Activated B cell treated with CpG ODN at 0.5 μM for 24 hours (primary cell): ENCODE measurements around the gene PRKCZ. TPM values are rescaled to one million over a fixed set of nuclear protein-coding genes. Genes with fewer than 3 reads are reported as not detected.

Experiments used
- ATAC-seq: fragments of 200-7000 bp; cut with Tn5 transposase; one replicate; pipeline ENCODE4 v1.10.0; 2021; ENCODE audit warnings: low read depth, mild to moderate bottlenecking, moderate library complexity
- CTCF ChIA-PET: fragments of 350-600 bp; sonication (Branson Sonifier 250); formaldehyde crosslinking; loops from one replicate; lab custom pipeline; 2021; ENCODE audit warnings: antibody characterized with exemption; lab: Charles Lee
- POLR2A ChIA-PET: fragments of 350-600 bp; sonication (Branson Sonifier 250); formaldehyde crosslinking; loops from one replicate; lab custom pipeline; 2021; ENCODE audit warnings: antibody characterized with exemption; lab: Charles Lee
- DNase-seq: peaks from one replicate; pipeline ENCODE4 v3.0.0; 2022
- H3K27ac Mint-ChIP-seq: one replicate; pipeline ENCODE4 v1.8.0; 2020; ENCODE audit warnings: mixed read lengths
- H3K27me3 Mint-ChIP-seq: one replicate; pipeline ENCODE4 v1.8.0; 2021; ENCODE audit warnings: mixed read lengths
- H3K36me3 Mint-ChIP-seq: one replicate; pipeline ENCODE4 v1.8.0; 2021; ENCODE audit warnings: low read depth, mixed read lengths
- H3K4me1 Mint-ChIP-seq: one replicate; pipeline ENCODE4 v1.8.0; 2021; ENCODE audit warnings: mixed read lengths
- H3K4me3 Mint-ChIP-seq: one replicate; pipeline ENCODE4 v1.8.0; 2020; ENCODE audit warnings: mild to moderate bottlenecking, mixed read lengths
- H3K9me3 Mint-ChIP-seq: one replicate; pipeline ENCODE4 v1.8.0; 2020; ENCODE audit warnings: mixed read lengths
- intact Hi-C: fragments of 100-400 bp; cut with micrococcal nuclease; formaldehyde crosslinking; loops from one replicate; pipeline ENCODE4 v1.15.1; 2024
- total RNA-seq: library from RNA; stranded (reverse); gene quantifications from 2 replicates; pipeline ENCODE4 v1.2.3, GENCODE V29; 2022
- TF ChIP-seq, protein P1 (sequence below): fragments of 200-600 bp; IDR thresholded peaks from one replicate; pipeline ENCODE4 v1.8.0; 2022; ENCODE audit warnings: antibody characterized with exemption, mild to moderate bottlenecking

Gene PRKCZ
- total RNA-seq, 1 donor from 2014 or later: 28.5 TPM

- DNase-seq (no peak), ATAC-seq (no peak)
- H3K27ac Mint-ChIP-seq: no peak overlapping the region
- intact Hi-C loops: no loop called here
- TF ChIP-seq, protein P1, sequence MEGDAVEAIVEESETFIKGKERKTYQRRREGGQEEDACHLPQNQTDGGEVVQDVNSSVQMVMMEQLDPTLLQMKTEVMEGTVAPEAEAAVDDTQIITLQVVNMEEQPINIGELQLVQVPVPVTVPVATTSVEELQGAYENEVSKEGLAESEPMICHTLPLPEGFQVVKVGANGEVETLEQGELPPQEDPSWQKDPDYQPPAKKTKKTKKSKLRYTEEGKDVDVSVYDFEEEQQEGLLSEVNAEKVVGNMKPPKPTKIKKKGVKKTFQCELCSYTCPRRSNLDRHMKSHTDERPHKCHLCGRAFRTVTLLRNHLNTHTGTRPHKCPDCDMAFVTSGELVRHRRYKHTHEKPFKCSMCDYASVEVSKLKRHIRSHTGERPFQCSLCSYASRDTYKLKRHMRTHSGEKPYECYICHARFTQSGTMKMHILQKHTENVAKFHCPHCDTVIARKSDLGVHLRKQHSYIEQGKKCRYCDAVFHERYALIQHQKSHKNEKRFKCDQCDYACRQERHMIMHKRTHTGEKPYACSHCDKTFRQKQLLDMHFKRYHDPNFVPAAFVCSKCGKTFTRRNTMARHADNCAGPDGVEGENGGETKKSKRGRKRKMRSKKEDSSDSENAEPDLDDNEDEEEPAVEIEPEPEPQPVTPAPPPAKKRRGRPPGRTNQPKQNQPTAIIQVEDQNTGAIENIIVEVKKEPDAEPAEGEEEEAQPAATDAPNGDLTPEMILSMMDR: no peak
- H3K4me1 Mint-ChIP-seq: no peaks in the 10 kb centered on the region
- peaks cover 35% of the 10 kb centered on the region for H3K36me3 Mint-ChIP-seq
- no peaks in the 10 kb centered on the region for H3K27me3 Mint-ChIP-seq
- ChIA-PET CTCF (no interaction called here), POLR2A (interaction anchor here (0.6 kb wide), 1 partner anchor 710 kb away, joined by 6 read pairs; no protein-coding TSS in a partner anchor)
- H3K9me3 Mint-ChIP-seq: peaks cover 5% of the 10 kb centered on the region
- H3K4me3 Mint-ChIP-seq: no peak overlapping the region
These were observed 22.0 kb downstream of the PRKCZ start for GRCh38 chr1:2072109-2072806.

DNA sequence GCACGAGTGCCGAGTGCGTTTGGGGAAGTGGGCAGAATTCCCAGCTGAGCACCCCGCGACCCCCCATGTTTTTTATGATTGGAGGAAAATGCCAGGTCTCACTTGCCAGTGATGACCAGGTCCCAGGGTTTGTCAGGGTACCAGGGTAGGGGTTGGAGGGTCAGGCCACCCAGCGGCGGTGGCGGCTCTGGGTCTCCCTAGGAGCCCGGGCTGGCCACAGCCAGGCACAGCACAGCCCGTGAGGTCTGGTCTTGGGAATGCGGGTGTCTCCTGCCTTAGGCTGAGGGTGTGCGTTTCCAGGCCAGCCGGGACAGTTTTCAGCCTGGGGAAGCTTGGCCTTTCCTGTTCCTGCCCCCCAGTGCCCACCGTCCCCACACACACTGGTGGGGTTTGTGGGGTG, 22.7 kb downstream of the PRKCZ start:
- Mint-ChIP-seq H3K27ac (no peak overlapping the region), H3K27me3 (no peaks in the 10 kb centered on the region), H3K9me3 (peaks cover 10% of the 10 kb centered on the region), H3K4me3 (no peak overlapping the region), H3K36me3 (peaks cover 37% of the 10 kb centered on the region), H3K4me1 (no peaks in the 10 kb centered on the region)
- TF ChIP-seq, protein P1: no peak
- ChIA-PET CTCF (no interaction called here), POLR2A (interaction anchor here (0.5 kb wide), 1 partner anchor 499 kb away, joined by 3 read pairs; no protein-coding TSS in a partner anchor)
- no peak for DNase-seq
- intact Hi-C loops: no loop called here
- ATAC-seq: no peak

- no peak for ATAC-seq
- CTCF ChIA-PET: no interaction called here
- H3K36me3 Mint-ChIP-seq: peaks cover 41% of the 10 kb centered on the region
- H3K4me3 Mint-ChIP-seq: no peak overlapping the region
- TF ChIP-seq, protein P1: no peak
- intact Hi-C loops: no loop called here
- no peaks in the 10 kb centered on the region for H3K27me3 Mint-ChIP-seq
- no peak overlapping the region for H3K27ac Mint-ChIP-seq
- H3K4me1 Mint-ChIP-seq: no peaks in the 10 kb centered on the region
- POLR2A ChIA-PET: interaction anchor here (0.5 kb wide), 1 partner anchor 499 kb away, joined by 3 read pairs; no protein-coding TSS in a partner anchor
- peaks cover 17% of the 10 kb centered on the region for H3K9me3 Mint-ChIP-seq
- no peak for DNase-seq
These were observed 23.4 kb downstream of the PRKCZ start for GRCh38 chr1:2073382-2074230.

- ATAC-seq (no peak), DNase-seq (no peak)
- H3K27ac Mint-ChIP-seq: no peak overlapping the region
- ChIA-PET POLR2A (no interaction called here), CTCF (no interaction called here)
- no peaks in the 10 kb centered on the region for H3K4me1 Mint-ChIP-seq
- H3K4me3 Mint-ChIP-seq: no peak overlapping the region
- H3K36me3 Mint-ChIP-seq: peaks cover 41% of the 10 kb centered on the region
- H3K9me3 Mint-ChIP-seq: peaks cover 21% of the 10 kb centered on the region
- TF ChIP-seq, protein P1: no peak
- intact Hi-C loops: no loop called here
- H3K27me3 Mint-ChIP-seq: no peaks in the 10 kb centered on the region
These were observed 24.2 kb downstream of the PRKCZ start for GRCh38 chr1:2074396-2074795.
